ENCODE data around the gene AP2A2. TPM values are rescaled to one million over a fixed set of nuclear protein-coding genes. Genes with fewer than 3 reads are reported as not detected.

AP2A2 gene
- total RNA-seq, 1 experiment from 2014 or later, result 36.1 TPM

GRCh38 chr11:893008-893654 lies 32.5 kb upstream of the AP2A2 start:
- peaks cover 1% of the 10 kb centered on the region for H3K36me3 ChIP-seq (replicated peaks; ENCODE audit: control insufficient read depth, insufficient read depth, low read length)
- DNase-seq, result no peak
- H3K27me3 ChIP-seq (ENCODE audit: control insufficient read depth, insufficient read depth, low read length), result no peaks in the 10 kb centered on the region
- H3K4me3 ChIP-seq (ENCODE audit: insufficient read depth, low read depth, low read length), result no peak overlapping the region

GRCh38 chr11:894575-895201 lies 31.0 kb upstream of the AP2A2 start:
- Histone ChIP-seq H3K36me3 (replicated peaks; ENCODE audit: control insufficient read depth, insufficient read depth, low read length) (peaks cover 7% of the 10 kb centered on the region), H3K27me3 (ENCODE audit: control insufficient read depth, insufficient read depth, low read length) (no peaks in the 10 kb centered on the region), H3K4me3 (ENCODE audit: insufficient read depth, low read depth, low read length) (no peak overlapping the region)
- DNase-seq, result peak; percentile 82

DNA sequence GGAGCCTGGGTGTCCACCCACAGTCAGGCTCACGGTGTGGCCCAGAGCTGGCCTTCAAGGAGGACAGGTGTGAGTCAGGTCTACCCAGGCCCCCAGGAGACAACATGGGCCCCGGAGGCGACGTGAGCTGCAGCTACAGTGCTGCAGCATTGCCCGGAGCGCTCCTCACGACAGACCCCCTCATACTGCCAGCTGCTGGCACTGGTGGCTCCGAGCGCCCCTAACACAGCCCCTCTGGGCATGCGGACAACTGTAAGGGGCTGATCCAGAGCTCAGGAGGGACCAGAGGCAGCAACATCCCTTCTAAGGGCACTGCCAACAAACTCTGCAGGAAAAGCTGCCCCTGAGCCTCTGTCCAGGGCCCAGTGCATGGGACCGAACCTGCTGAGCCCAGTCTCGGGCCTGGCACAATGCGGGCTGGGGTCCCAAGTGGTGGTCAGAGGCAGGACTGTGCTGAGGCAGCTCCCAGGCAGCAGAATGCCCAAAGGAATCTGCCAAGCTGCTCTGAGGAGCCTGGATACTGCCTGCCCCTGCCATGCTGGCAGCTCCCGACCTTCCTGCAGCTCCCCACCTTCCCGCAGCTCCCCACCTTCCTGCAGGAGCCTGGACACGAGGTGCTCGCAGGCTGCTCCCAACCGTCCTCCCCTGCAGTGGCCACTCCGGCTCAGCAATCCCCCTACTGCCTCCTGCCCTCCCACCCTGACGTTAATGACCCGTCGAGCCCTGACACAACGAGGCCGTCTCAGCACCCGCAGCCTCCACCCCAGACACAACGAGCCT lies 30.1 kb upstream of the AP2A2 start:
- DNase-seq, result no peak
- no peaks in the 10 kb centered on the region for H3K27me3 ChIP-seq (ENCODE audit: control insufficient read depth, insufficient read depth, low read length)
- H3K4me3 ChIP-seq (ENCODE audit: insufficient read depth, low read depth, low read length), result no peak overlapping the region
- peaks cover 11% of the 10 kb centered on the region for H3K36me3 ChIP-seq (replicated peaks; ENCODE audit: control insufficient read depth, insufficient read depth, low read length)

DNA sequence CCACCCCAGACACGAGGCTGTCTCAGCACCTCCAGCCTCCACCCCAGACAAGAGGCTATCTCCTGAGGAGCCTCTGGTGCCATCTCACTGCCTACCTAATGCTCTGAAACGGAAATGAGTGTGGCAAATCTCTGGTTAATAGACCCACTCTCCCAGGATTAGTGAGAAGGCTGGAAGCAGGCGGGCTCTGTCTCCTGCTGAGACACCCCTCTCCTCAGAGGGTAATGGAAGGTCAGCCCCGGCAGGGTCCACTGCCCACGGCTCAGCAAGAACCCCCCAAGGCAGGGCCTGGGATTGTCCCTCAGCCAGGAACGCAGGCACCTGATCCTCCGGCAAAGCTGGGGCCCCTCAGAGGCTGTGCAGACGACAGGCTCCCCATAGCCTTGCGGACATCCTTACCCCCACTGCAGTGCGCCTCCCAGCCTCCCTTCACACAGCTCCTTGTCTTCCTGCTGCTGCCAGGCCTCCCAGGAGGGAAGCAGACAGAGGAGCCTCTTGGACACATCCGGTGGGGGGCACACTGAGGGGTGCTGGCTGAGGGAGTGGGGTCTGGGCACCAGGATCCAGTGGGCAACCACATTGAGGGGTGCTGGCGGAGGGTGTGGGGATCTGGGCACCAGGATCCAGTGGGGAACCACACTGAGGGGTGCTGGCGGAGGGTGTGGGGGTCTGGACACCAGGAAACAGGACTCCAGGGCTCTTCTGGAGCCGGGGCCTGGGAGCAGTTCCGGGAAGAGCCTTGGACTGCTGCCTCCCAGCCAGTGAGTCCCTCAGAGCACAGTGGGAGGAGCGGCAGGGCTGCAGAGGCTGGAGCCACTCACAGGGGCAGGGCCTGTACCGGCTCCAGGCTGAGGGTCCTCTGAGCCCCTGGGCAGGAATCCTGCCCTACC lies 28.2 kb upstream of the AP2A2 start:
- Histone ChIP-seq H3K4me3 (ENCODE audit: insufficient read depth, low read depth, low read length) (no peak overlapping the region), H3K36me3 (replicated peaks; ENCODE audit: control insufficient read depth, insufficient read depth, low read length) (peaks cover 29% of the 10 kb centered on the region), H3K27me3 (ENCODE audit: control insufficient read depth, insufficient read depth, low read length) (no peaks in the 10 kb centered on the region)
- no peak for DNase-seq

DNA sequence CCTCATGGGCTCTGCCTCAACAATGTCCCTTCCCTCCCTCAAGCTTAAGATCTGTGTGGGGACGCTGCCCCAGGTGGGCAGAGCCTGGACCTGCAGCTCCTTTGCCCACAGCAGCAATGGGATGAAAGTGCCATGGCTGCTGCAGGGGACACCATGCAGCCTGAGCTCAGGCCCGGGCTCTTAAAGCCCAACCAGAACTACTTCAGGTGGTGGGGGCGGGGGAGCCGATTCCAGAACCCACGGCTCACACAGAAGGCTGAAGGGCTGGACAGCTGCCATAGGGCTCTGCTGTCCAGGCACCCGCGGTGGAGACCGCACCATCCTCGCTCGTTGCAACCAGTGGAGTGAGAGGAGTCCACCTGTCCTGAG lies 27.5 kb upstream of the AP2A2 start:
- peak; percentile 88 for DNase-seq
- peaks cover 35% of the 10 kb centered on the region for H3K36me3 ChIP-seq (replicated peaks; ENCODE audit: control insufficient read depth, insufficient read depth, low read length)
- H3K27me3 ChIP-seq (ENCODE audit: control insufficient read depth, insufficient read depth, low read length), result no peaks in the 10 kb centered on the region
- no peak overlapping the region for H3K4me3 ChIP-seq (ENCODE audit: insufficient read depth, low read depth, low read length)

DNA sequence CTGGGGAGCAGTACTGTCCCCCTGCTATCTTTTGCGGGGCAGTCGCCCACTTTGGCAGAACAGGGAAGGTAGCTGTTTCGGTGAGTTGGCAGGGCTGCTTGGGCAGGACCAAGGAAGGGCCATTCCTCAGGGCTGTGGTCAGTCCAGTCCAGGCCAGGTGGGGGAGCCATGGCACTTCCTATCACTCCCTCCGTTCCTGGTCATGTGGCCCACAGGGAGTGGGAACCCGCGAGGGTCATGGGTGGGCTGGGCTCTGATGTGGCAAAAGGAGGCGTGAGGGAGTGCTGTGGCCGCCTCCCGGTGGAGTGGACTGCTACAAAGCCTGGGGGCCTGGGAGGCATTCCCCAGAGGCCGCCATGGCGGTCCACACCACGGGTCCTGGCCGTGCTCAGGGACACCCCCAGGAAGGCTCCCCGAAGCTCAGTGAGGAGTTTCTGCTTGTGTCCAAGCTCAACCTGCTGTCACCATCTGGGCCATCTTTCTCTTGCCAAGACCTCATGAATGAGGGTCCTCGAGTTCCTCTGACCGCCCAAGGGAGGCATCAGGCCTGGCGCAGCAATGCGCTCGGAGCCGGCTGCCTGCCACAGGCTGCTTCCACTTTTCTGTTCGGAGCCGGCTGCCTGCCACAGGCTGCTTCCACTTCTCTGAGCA lies 27.0 kb upstream of the AP2A2 start:
- DNase-seq, result peak; percentile 82
- H3K36me3 ChIP-seq (replicated peaks; ENCODE audit: control insufficient read depth, insufficient read depth, low read length), result peaks cover 37% of the 10 kb centered on the region
- H3K4me3 ChIP-seq (ENCODE audit: insufficient read depth, low read depth, low read length), result no peak overlapping the region
- no peaks in the 10 kb centered on the region for H3K27me3 ChIP-seq (ENCODE audit: control insufficient read depth, insufficient read depth, low read length)

DNA sequence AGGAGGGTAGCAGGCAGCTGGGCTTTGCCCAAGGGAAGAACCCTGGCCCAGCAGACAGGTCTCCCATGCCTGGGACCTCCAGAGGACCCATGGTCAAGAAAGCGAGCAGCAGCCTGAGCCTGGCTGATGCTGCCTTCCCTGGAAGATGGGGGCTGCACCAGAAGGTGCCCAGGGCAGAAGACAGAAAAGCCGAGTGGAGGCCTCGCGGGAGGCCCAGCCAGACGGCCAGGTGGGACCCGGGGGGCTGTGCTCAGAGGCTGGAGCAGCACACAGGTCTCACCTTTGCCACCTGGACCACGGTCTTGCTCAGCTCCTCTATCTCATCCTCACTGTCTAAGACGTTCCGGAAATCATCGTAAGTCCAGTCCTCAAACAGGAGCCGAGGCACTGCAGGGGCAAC lies 25.9 kb upstream of the AP2A2 start:
- Histone ChIP-seq H3K27me3 (ENCODE audit: control insufficient read depth, insufficient read depth, low read length) (no peaks in the 10 kb centered on the region), H3K4me3 (ENCODE audit: insufficient read depth, low read depth, low read length) (no peak overlapping the region), H3K36me3 (replicated peaks; ENCODE audit: control insufficient read depth, insufficient read depth, low read length) (peaks cover 43% of the 10 kb centered on the region)
- no peak for DNase-seq

GRCh38 chr11:900545-900944 lies 25.1 kb upstream of the AP2A2 start:
- no peak for DNase-seq
- Histone ChIP-seq H3K27me3 (ENCODE audit: control insufficient read depth, insufficient read depth, low read length) (no peaks in the 10 kb centered on the region), H3K4me3 (ENCODE audit: insufficient read depth, low read depth, low read length) (no peak overlapping the region), H3K36me3 (replicated peaks; ENCODE audit: control insufficient read depth, insufficient read depth, low read length) (peaks cover 44% of the 10 kb centered on the region)

DNA sequence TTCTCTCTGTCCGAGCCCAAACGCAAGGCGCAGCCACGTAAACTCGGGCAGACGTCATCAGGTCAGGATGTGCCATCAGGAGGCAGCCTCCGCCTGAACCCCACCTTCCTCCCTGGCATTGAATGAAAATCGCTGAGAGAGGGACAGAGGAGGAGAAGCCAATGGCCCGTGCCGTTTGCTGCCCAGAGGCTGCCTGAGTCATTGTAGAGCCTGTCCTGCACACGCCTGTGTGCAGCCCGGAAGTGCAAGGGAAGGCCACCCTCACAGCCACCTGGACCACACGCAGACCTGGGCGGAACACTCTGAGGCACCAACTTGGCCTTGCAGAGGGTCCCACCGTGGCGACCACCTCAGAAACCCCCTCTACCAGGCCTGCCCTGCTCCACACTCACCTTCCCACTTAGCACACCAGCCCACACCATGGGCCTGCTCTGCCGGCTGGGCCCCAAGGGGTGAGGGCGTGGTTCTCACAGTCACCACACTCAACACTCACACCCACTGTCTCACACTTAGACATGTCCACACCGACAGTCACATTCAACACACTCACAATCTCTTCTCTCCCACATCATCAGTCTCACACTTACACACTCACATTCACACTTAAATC lies 24.1 kb upstream of the AP2A2 start:
- Histone ChIP-seq H3K36me3 (replicated peaks; ENCODE audit: control insufficient read depth, insufficient read depth, low read length) (peaks cover 44% of the 10 kb centered on the region), H3K4me3 (ENCODE audit: insufficient read depth, low read depth, low read length) (no peak overlapping the region), H3K27me3 (ENCODE audit: control insufficient read depth, insufficient read depth, low read length) (no peaks in the 10 kb centered on the region)
- DNase-seq, result no peak

DNA sequence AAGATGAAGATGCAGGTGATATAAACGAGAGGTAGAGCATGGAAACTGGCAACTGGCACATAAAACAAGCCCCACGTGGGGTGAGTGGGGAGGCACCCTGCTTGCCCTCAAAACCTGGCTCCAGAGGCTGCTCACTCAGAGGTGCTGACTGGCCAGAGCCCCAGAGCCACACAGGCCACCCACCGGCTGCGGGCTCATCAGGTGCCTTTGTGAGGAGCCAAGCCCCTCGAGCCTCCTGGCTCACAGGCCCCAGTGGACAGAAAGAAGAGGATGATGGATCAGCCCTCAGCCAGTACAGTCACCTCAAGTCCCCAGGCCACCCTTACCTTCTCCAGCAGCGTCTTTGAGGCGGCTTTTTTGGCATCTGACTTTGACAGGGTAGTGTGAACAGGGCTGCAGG lies 21.3 kb upstream of the AP2A2 start:
- Histone ChIP-seq H3K27me3 (ENCODE audit: control insufficient read depth, insufficient read depth, low read length) (no peaks in the 10 kb centered on the region), H3K36me3 (replicated peaks; ENCODE audit: control insufficient read depth, insufficient read depth, low read length) (peaks cover 39% of the 10 kb centered on the region), H3K4me3 (ENCODE audit: insufficient read depth, low read depth, low read length) (no peak overlapping the region)
- DNase-seq, result no peak

- no peak overlapping the region for H3K4me3 ChIP-seq (ENCODE audit: insufficient read depth, low read depth, low read length)
- H3K27me3 ChIP-seq (ENCODE audit: control insufficient read depth, insufficient read depth, low read length), result no peaks in the 10 kb centered on the region
- DNase-seq, result no peak
- H3K36me3 ChIP-seq (replicated peaks; ENCODE audit: control insufficient read depth, insufficient read depth, low read length), result peaks cover 29% of the 10 kb centered on the region
These were observed 19.7 kb upstream of the AP2A2 start for GRCh38 chr11:905952-906351.

- no peak overlapping the region for H3K4me3 ChIP-seq (ENCODE audit: insufficient read depth, low read depth, low read length)
- no peaks in the 10 kb centered on the region for H3K27me3 ChIP-seq (ENCODE audit: control insufficient read depth, insufficient read depth, low read length)
- DNase-seq, result no peak
- H3K36me3 ChIP-seq (replicated peaks; ENCODE audit: control insufficient read depth, insufficient read depth, low read length), result peaks cover 13% of the 10 kb centered on the region
These were observed 18.0 kb upstream of the AP2A2 start for GRCh38 chr11:907668-908067.

DNA sequence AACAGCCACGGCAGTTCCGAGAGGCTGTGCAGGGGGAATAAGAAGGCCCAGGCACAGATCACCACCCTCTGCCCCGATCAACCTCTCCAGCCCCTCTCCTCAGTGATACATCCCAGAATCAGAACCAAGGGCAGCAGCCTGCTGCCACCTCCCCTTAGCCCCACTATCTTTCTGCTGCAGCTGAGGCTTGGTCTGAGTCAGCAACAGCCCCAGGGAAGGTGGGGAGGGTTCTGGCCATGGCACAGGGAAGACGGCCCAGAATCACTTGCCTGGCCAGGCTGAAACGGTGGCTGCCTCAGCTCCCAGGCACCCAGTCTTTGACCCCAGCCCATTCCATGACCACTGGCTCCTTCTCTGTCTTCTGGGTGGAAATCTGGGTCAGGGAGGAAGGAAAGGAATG lies 17.4 kb upstream of the AP2A2 start:
- DNase-seq, result peak; percentile 33
- Histone ChIP-seq H3K36me3 (replicated peaks; ENCODE audit: control insufficient read depth, insufficient read depth, low read length) (peaks cover 7% of the 10 kb centered on the region), H3K27me3 (ENCODE audit: control insufficient read depth, insufficient read depth, low read length) (no peaks in the 10 kb centered on the region), H3K4me3 (ENCODE audit: insufficient read depth, low read depth, low read length) (no peak overlapping the region)

GRCh38 chr11:909406-909805 lies 16.3 kb upstream of the AP2A2 start:
- peak; percentile 37 for DNase-seq
- Histone ChIP-seq H3K4me3 (ENCODE audit: insufficient read depth, low read depth, low read length) (no peak overlapping the region; the same call in 1 of the 2 replicates), H3K36me3 (replicated peaks; ENCODE audit: control insufficient read depth, insufficient read depth, low read length) (peaks cover 3% of the 10 kb centered on the region), H3K27me3 (ENCODE audit: control insufficient read depth, insufficient read depth, low read length) (no peaks in the 10 kb centered on the region)

Measured in H7 (cell line).